H9 (cell line): ENCODE data around the gene ACADSB. TPM values are rescaled to one million over a fixed set of nuclear protein-coding genes. Genes with fewer than 3 reads are reported as not detected.

ENCODE experiments used
- DNase-seq: peaks from one replicate; pipeline ENCODE4 v3.0.0-alpha.2; 2017
- H2AFZ ChIP-seq: one replicate; pipeline ENCODE4 v1.6.1; 2013; ENCODE audit warnings: mild to moderate bottlenecking, low read length, control low read depth, moderate library complexity
- H2AK5ac ChIP-seq: 2 replicates; pipeline ENCODE4 v1.6.1; 2013; ENCODE audit warnings: low read length, control low read depth, mixed read lengths; ENCODE audit not compliant: insufficient read length
- H2BK120ac ChIP-seq: one replicate; pipeline ENCODE4 v1.6.1; 2013; ENCODE audit warnings: low read depth, mild to moderate bottlenecking, low read length, control low read depth, inconsistent platforms; ENCODE audit not compliant: poor library complexity, severe bottlenecking
- H2BK12ac ChIP-seq: 2 replicates; pipeline ENCODE4 v1.6.1; 2013; ENCODE audit warnings: low read length, control low read depth, mixed read lengths, low read depth; ENCODE audit not compliant: insufficient read length
- H2BK15ac ChIP-seq: 2 replicates; pipeline ENCODE4 v1.6.1; 2013; ENCODE audit warnings: low read depth, low read length, control low read depth
- H2BK20ac ChIP-seq: one replicate; pipeline ENCODE4 v1.6.1; 2013; ENCODE audit warnings: low read depth, mild to moderate bottlenecking, low read length, control low read depth, inconsistent platforms; ENCODE audit not compliant: poor library complexity, severe bottlenecking
- H2BK5ac ChIP-seq: 2 replicates; pipeline ENCODE4 v1.6.1; 2013; ENCODE audit warnings: low read length, control low read depth, mixed read lengths; ENCODE audit not compliant: insufficient read length
- H3K14ac ChIP-seq: 2 replicates; pipeline ENCODE4 v1.6.1; 2013; ENCODE audit warnings: low read length, control low read depth; ENCODE audit not compliant: insufficient read depth
- H3K18ac ChIP-seq: 2 replicates; pipeline ENCODE4 v1.6.1; 2013; ENCODE audit warnings: low read depth, mild to moderate bottlenecking, mixed read lengths, low read length, control low read depth; ENCODE audit not compliant: insufficient read length
- H3K23ac ChIP-seq: 2 replicates; pipeline ENCODE4 v1.6.1; 2013; ENCODE audit warnings: low read length, control low read depth, mixed read lengths, low read depth; ENCODE audit not compliant: insufficient read length
- H3K23me2 ChIP-seq: 2 replicates; pipeline ENCODE4 v1.6.1; 2013; ENCODE audit warnings: low read depth, mild to moderate bottlenecking, mixed read lengths, low read length, control low read depth; ENCODE audit not compliant: insufficient read length, poor library complexity, severe bottlenecking
- H3K27ac ChIP-seq: 2 replicates; pipeline ENCODE4 v1.5.1; 2013; ENCODE audit warnings: low read length, control low read depth, mixed read lengths, low read depth; ENCODE audit not compliant: insufficient read length
- H3K27me3 ChIP-seq: 2 replicates; pipeline ENCODE4 v1.6.1; 2013; ENCODE audit warnings: low read length, control low read depth, inconsistent platforms; ENCODE audit not compliant: insufficient read depth
- H3K4ac ChIP-seq: 2 replicates; pipeline ENCODE4 v1.6.1; 2013; ENCODE audit warnings: low read depth, mild to moderate bottlenecking, control low read depth, inconsistent platforms, low read length, moderate library complexity
- H3K4me1 ChIP-seq: 2 replicates; pipeline ENCODE4 v1.6.1; 2013; ENCODE audit warnings: low read length, control low read depth, inconsistent platforms; ENCODE audit not compliant: insufficient read depth
- H3K4me2 ChIP-seq: 2 replicates; pipeline ENCODE4 v1.6.1; 2013; ENCODE audit warnings: low read length, control low read depth, mixed read lengths; ENCODE audit not compliant: insufficient read length, insufficient read depth
- H3K56ac ChIP-seq: 2 replicates; pipeline ENCODE4 v1.6.1; 2013; ENCODE audit warnings: low read depth, mild to moderate bottlenecking, mixed read lengths, low read length, control low read depth; ENCODE audit not compliant: insufficient read length
- H3K79me1 ChIP-seq: 2 replicates; pipeline ENCODE4 v1.6.1; 2013; ENCODE audit warnings: low read depth, mild to moderate bottlenecking, moderate library complexity, low read length, control low read depth, inconsistent platforms; ENCODE audit not compliant: insufficient read depth, poor library complexity, severe bottlenecking
- H3K79me2 ChIP-seq: 2 replicates; pipeline ENCODE4 v1.6.1; 2013; ENCODE audit warnings: low read length, control low read depth, inconsistent platforms; ENCODE audit not compliant: insufficient read depth
- H3K9ac ChIP-seq: 2 replicates; pipeline ENCODE4 v1.6.1; 2013; ENCODE audit warnings: low read length, control low read depth, mixed read lengths; ENCODE audit not compliant: insufficient read length; ENCODE audit errors: extremely low read depth
- H3K9me3 ChIP-seq: one replicate; pipeline ENCODE4 v1.6.1; 2013; ENCODE audit warnings: low read depth, low read length, inconsistent platforms; ENCODE audit not compliant: control insufficient read depth
- H3T11ph ChIP-seq: one replicate; pipeline ENCODE4 v1.6.1; 2013; ENCODE audit warnings: mild to moderate bottlenecking, low read length, control low read depth, inconsistent platforms
- H4K20me1 ChIP-seq: one replicate; pipeline ENCODE4 v1.6.1; 2013; ENCODE audit not compliant: control insufficient read depth, insufficient read length, insufficient read depth
- H4K5ac ChIP-seq: 2 replicates; pipeline ENCODE4 v1.6.1; 2013; ENCODE audit warnings: low read depth, mild to moderate bottlenecking, mixed read lengths, low read length, control low read depth; ENCODE audit not compliant: insufficient read length
- H4K8ac ChIP-seq: replicated peaks from 2 replicates; pipeline ENCODE4 v1.6.1; 2013; ENCODE audit warnings: low read length, control low read depth, mixed read lengths, low read depth; ENCODE audit not compliant: insufficient read length
- H4K91ac ChIP-seq: 2 replicates; pipeline ENCODE4 v1.6.1; 2013; ENCODE audit warnings: low read depth, mild to moderate bottlenecking, moderate library complexity, mixed read lengths, low read length, control low read depth; ENCODE audit not compliant: insufficient read length
- H3K27ac Mint-ChIP-seq, 3 experiments: 2 replicates in 2 of 3; 3 replicates in 1 of 3; pipeline ENCODE4 v1.8.0; 2020 to 2021; ENCODE audit warnings: mixed read lengths in 3 of 3, mild to moderate bottlenecking in 1 of 3, moderate library complexity in 1 of 3
- H3K27me3 Mint-ChIP-seq: 2 replicates; pipeline ENCODE4 v1.8.0; 2021; ENCODE audit warnings: low read depth, mild to moderate bottlenecking, moderate library complexity, mixed read lengths
- H3K36me3 Mint-ChIP-seq, 3 experiments: 2 replicates in 2 of 3; 3 replicates in 1 of 3; pipeline ENCODE4 v1.8.0; 2020 to 2021; ENCODE audit warnings: low read depth in 3 of 3, mixed read lengths in 3 of 3; ENCODE audit not compliant: insufficient read depth in 1 of 3
- H3K4me1 Mint-ChIP-seq, 2 experiments: 2 replicates each; pipeline ENCODE4 v1.8.0; 2020; ENCODE audit warnings: mixed read lengths in 2 of 2
- H3K4me3 Mint-ChIP-seq, 2 experiments: 2 replicates in 1 of 2; 3 replicates in 1 of 2; pipeline ENCODE4 v1.8.0; 2020 to 2021; ENCODE audit warnings: mild to moderate bottlenecking in 2 of 2, mixed read lengths in 2 of 2, moderate library complexity in 1 of 2
- H3K9me3 Mint-ChIP-seq, 2 experiments: 2 replicates in 1 of 2; 3 replicates in 1 of 2; pipeline ENCODE4 v1.8.0; 2020; ENCODE audit warnings: mild to moderate bottlenecking in 2 of 2, mixed read lengths in 2 of 2, moderate library complexity in 1 of 2
- CTCF ChIP-seq: fragments of 200-600 bp; sonication (generic); conservative IDR thresholded peaks from 3 replicates; pipeline ENCODE4 v1.8.0; 2021; ENCODE audit warnings: antibody characterized with exemption, mild to moderate bottlenecking
- WGBS: extraction: QIAGEN DNeasy Blood & Tissue Kit; methylation state at CpG from one replicate; pipeline ENCODE4 v1.1.7; 2013; ENCODE audit warnings: missing lambda C conversion rate, low lambda C conversion rate, mixed read lengths; ENCODE audit not compliant: insufficient read length; ENCODE audit errors: extremely low coverage; 5-methylcytosine and 5-hydroxymethylcytosine counted together
- total RNA-seq: library from RNA; stranded (reverse); gene quantifications from 2 replicates; pipeline ENCODE4 v1.2.1, GENCODE V29; 2021

ACADSB gene
- total RNA-seq, 1 experiment from 2014 or later, result 35.1 TPM

GRCh38 chr10:123087348-123087747 is 78.5 kb downstream of the ACADSB start:
- H4K8ac ChIP-seq, result no peak overlapping the region
- no peak overlapping the region for H3K56ac ChIP-seq
- no peak overlapping the region for H2AK5ac ChIP-seq
- H3K79me2 ChIP-seq, result no peaks in the 10 kb centered on the region
- no peak overlapping the region for H3K4ac ChIP-seq
- H3K23me2 ChIP-seq, result no peaks in the 10 kb centered on the region
- H4K91ac ChIP-seq, result no peak overlapping the region
- H2BK15ac ChIP-seq, result no peak overlapping the region
- H3K9me3 ChIP-seq, result no peaks in the 10 kb centered on the region
- DNase-seq, result no peak
- WGBS, result no CpG with 5 or more reads among the region's 4 CpGs
- H3K27ac ChIP-seq, result no peak overlapping the region
- H3K9ac ChIP-seq, result no peak overlapping the region
- H2BK120ac ChIP-seq, result no peak overlapping the region
- no peak overlapping the region for H4K5ac ChIP-seq
- H3T11ph ChIP-seq, result no peak overlapping the region
- peaks cover 0 to 3% of the 10 kb centered on the region in 2 experiments; a peak in 3 of 5 replicates for H3K9me3 Mint-ChIP-seq
- H3K14ac ChIP-seq, result no peak overlapping the region
- peaks cover 18% of the 10 kb centered on the region for H3K27me3 Mint-ChIP-seq
- no peak for TF ChIP-seq CTCF
- H2AFZ ChIP-seq, result no peak overlapping the region
- no peak overlapping the region for H2BK5ac ChIP-seq
- H3K18ac ChIP-seq, result no peak overlapping the region
- H3K27me3 ChIP-seq, result no peaks in the 10 kb centered on the region
- no peak overlapping the region for H3K27ac Mint-ChIP-seq
- no peak overlapping the region for H3K23ac ChIP-seq
- H3K4me2 ChIP-seq, result no peak overlapping the region
- no peaks in the 10 kb centered on the region for H4K20me1 ChIP-seq
- no peak overlapping the region for H3K4me3 Mint-ChIP-seq
- no peaks in the 10 kb centered on the region for H3K36me3 Mint-ChIP-seq
- peaks cover 6 to 9% of the 10 kb centered on the region in 2 experiments for H3K4me1 Mint-ChIP-seq
- no peak overlapping the region for H2BK20ac ChIP-seq
- H2BK12ac ChIP-seq, result no peak overlapping the region
- no peaks in the 10 kb centered on the region for H3K79me1 ChIP-seq
- peaks cover 4% of the 10 kb centered on the region; the same call in 1 of the 2 replicates for H3K4me1 ChIP-seq
